Panc1 (cell line): ENCODE results near the gene DLGAP3. TPM values are rescaled to one million over a fixed set of nuclear protein-coding genes. Genes with fewer than 3 reads are reported as not detected.

Experiments
- ATAC-seq: fragments of 200-7000 bp; cut with Tn5 transposase; 2 replicates; pipeline ENCODE4 v1.9.1; 2020; ENCODE audit warnings: mild to moderate bottlenecking, moderate library complexity
- BruUV-seq: library from RNA; stranded (reverse); fragments of 400-500 nt; replicated peaks from 2 replicates; lab custom pipeline; 2021; lab: Mats Ljungman, UMichigan
- CTCF ChIA-PET: fragments of 300-600 bp; sonication (Branson Sonifier 250); formaldehyde crosslinking; loops from one replicate; lab custom pipeline; 2022; ENCODE audit warnings: antibody characterized with exemption; lab: Charles Lee
- POLR2A ChIA-PET: fragments of 300-600 bp; sonication (Branson Sonifier 250); formaldehyde crosslinking; loops from one replicate; lab custom pipeline; 2022; ENCODE audit warnings: antibody characterized with exemption; lab: Charles Lee
- DNase-seq: peaks from one replicate; pipeline ENCODE4 v3.0.0-alpha.2; 2010; ENCODE audit warnings: low read depth, low spot score
- H3K27ac ChIP-seq: 2 replicates; pipeline ENCODE4 v1.5.1; 2011; ENCODE audit warnings: mild to moderate bottlenecking, low read length, inconsistent platforms
- H3K27me3 ChIP-seq: fragments of 200-500 bp; sonication (Bioruptor generic); 2 replicates; pipeline ENCODE4 v1.6.0; 2014; ENCODE audit warnings: low read length, inconsistent platforms; ENCODE audit not compliant: control insufficient read depth, insufficient read depth
- H3K36me3 ChIP-seq: fragments of 200-500 bp; sonication (Bioruptor generic); 2 replicates; pipeline ENCODE4 v1.5.1; 2014; ENCODE audit warnings: inconsistent platforms, mild to moderate bottlenecking, low read length, moderate library complexity; ENCODE audit not compliant: control insufficient read depth, insufficient read depth
- H3K4me1 ChIP-seq: 2 replicates; pipeline ENCODE4 v1.5.1; 2011; ENCODE audit warnings: inconsistent platforms, mild to moderate bottlenecking, low read length, moderate library complexity; ENCODE audit not compliant: control insufficient read depth, insufficient read depth
- H3K4me3 ChIP-seq, 2 experiments: 2 replicates each; pipeline ENCODE4 v1.5.1; 2011 to 2012; ENCODE audit warnings: low read depth in 2 of 2, low read length in 2 of 2, mild to moderate bottlenecking in 2 of 2, inconsistent platforms in 1 of 2, moderate library complexity in 1 of 2
- H3K9me3 ChIP-seq: fragments of 200-500 bp; sonication (Bioruptor generic); 2 replicates; pipeline ENCODE4 v1.5.1; 2014; ENCODE audit warnings: low read depth, mild to moderate bottlenecking, inconsistent platforms, low read length, moderate library complexity; ENCODE audit not compliant: control insufficient read depth, insufficient read depth
- CTCF ChIP-seq: fragments of 450-650 bp; IDR thresholded peaks from 2 replicates; pipeline ENCODE4 v1.5.1; 2017; ENCODE audit warnings: mild to moderate bottlenecking
- POLR2AphosphoS5 ChIP-seq: IDR thresholded peaks from 2 replicates; pipeline ENCODE4 v1.6.1; 2012; ENCODE audit warnings: mild to moderate bottlenecking, low read depth, low read length, moderate library complexity
- REST ChIP-seq, 2 experiments: IDR thresholded peaks; 2 replicates each; pipeline ENCODE4 v1.6.1; 2011 to 2012; ENCODE audit warnings: low read depth in 2 of 2, control low read depth in 1 of 2, low read length in 1 of 2, mild to moderate bottlenecking in 1 of 2, moderate library complexity in 1 of 2; ENCODE audit not compliant: insufficient read depth in 1 of 2
- SIN3A ChIP-seq: IDR thresholded peaks from 2 replicates; pipeline ENCODE4 v1.6.1; 2012; ENCODE audit warnings: low read depth, mild to moderate bottlenecking, low read length, moderate library complexity, borderline replicate concordance; ENCODE audit not compliant: insufficient read depth
- TCF7L2 ChIP-seq: IDR thresholded peaks from 2 replicates; pipeline ENCODE4 v1.6.1; 2011; ENCODE audit warnings: mild to moderate bottlenecking, low read depth, low read length, inconsistent platforms
- in situ Hi-C: cut with HindIII; loops from 2 replicates; pipeline ENCODE4 v1.10.0; 2016; ENCODE audit warnings: low sequenced_read_pairs, low pct_unique_long_range_greater_than_20kb
- intact Hi-C: fragments of 100-400 bp; cut with micrococcal nuclease; formaldehyde crosslinking; loops from one replicate; pipeline ENCODE4 v1.10.0; 2022; ENCODE audit not compliant: unreplicated experiment
- total RNA-seq: library from RNA; stranded (reverse); gene quantifications from one replicate; pipeline ENCODE4 v1.2.1, GENCODE V29; 2021; ENCODE audit not compliant: unreplicated experiment

DLGAP3 gene
- total RNA-seq, 1 experiment from 2014 or later = 0.87 TPM

- H3K36me3 ChIP-seq = no peaks in the 10 kb centered on the region
- in situ Hi-C loops = no loop called here
- no TSS peak for BruUV-seq
- H3K4me1 ChIP-seq = no peaks in the 10 kb centered on the region
- H3K4me3 ChIP-seq = no peak overlapping the region
- no peaks in the 10 kb centered on the region for H3K9me3 ChIP-seq
- DNase-seq (no peak), ATAC-seq (no peak)
- intact Hi-C loops = no loop called here
- ChIA-PET CTCF (no interaction called here), POLR2A (no interaction called here)
- H3K27ac ChIP-seq = no peak overlapping the region
- H3K27me3 ChIP-seq = no peaks in the 10 kb centered on the region
- TF ChIP-seq POLR2AphosphoS5 = no peak
- no peak for TF ChIP-seq SIN3A
- no peak for TF ChIP-seq REST (IDR thresholded peaks at IDR 0.05; ENCODE audit: insufficient read depth in 1 of 2, low read depth in 2 of 2, low read length in 1 of 2)
Observed at GRCh38 chr1:34828611-34829010, 100.8 kb downstream of the DLGAP3 start.

- no peak for ATAC-seq
- ChIA-PET POLR2A (interaction anchor here (0.6 kb wide), 1 partner anchor 1752 kb away, joined by 7 read pairs; no protein-coding TSS in a partner anchor), CTCF (no interaction called here)
- in situ Hi-C loops (no loop called here), intact Hi-C loops (no loop called here)
- no TSS peak for BruUV-seq
- Histone ChIP-seq H3K36me3 (no peaks in the 10 kb centered on the region), H3K27me3 (no peaks in the 10 kb centered on the region), H3K4me1 (no peaks in the 10 kb centered on the region), H3K4me3 (no peak overlapping the region), H3K27ac (no peak overlapping the region), H3K9me3 (no peaks in the 10 kb centered on the region)
- DNase-seq = no peak
- TF ChIP-seq REST (IDR thresholded peaks at IDR 0.05; ENCODE audit: insufficient read depth in 1 of 2, low read depth in 2 of 2, low read length in 1 of 2) = no peak
- no peak for TF ChIP-seq CTCF
- no peak for TF ChIP-seq SIN3A
- no peak for TF ChIP-seq TCF7L2
- no peak for TF ChIP-seq POLR2AphosphoS5
Observed at GRCh38 chr1:34827341-34827941, 102.0 kb downstream of the DLGAP3 start.
